OCI-LY7 (cell line): ENCODE results near the gene AFG3L2.

Source experiments
- EZH2phosphoT487 ChIP-seq: fragments of 200-600 bp; sonication (generic); IDR thresholded peaks from 2 replicates; pipeline ENCODE4 v1.6.1; 2018; ENCODE audit warnings: low read depth, borderline replicate concordance, mild to moderate bottlenecking, mixed run types, antibody characterized with exemption, low read length, moderate library complexity, mixed read lengths
- TF ChIP-seq, protein P1 (sequence below): fragments of 200-600 bp; sonication (generic); conservative IDR thresholded peaks from 2 replicates; pipeline ENCODE4 v1.5.1; 2014; ENCODE audit warnings: mild to moderate bottlenecking, antibody characterized with exemption, low read length, moderate library complexity, mixed read lengths

DNA sequence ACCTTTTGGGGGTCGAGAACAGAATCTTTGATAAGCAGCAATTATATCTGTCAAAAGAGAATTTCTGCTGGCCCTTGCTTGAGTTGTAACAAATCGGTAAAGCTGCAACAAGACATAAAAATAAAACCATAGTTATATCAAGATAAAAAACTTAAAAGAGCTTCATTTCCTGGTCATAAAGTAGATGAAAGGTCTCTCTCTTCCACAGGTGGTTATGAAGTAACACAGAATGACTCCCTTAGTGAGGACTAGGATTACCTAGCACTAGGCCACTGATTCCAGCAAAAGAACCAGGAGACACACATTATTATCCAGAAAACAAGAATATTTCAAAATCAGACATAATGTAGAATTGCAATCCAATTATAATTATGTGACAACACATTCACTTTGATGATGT is 5.4 kb downstream of the AFG3L2 start:
- TF ChIP-seq, protein P1, sequence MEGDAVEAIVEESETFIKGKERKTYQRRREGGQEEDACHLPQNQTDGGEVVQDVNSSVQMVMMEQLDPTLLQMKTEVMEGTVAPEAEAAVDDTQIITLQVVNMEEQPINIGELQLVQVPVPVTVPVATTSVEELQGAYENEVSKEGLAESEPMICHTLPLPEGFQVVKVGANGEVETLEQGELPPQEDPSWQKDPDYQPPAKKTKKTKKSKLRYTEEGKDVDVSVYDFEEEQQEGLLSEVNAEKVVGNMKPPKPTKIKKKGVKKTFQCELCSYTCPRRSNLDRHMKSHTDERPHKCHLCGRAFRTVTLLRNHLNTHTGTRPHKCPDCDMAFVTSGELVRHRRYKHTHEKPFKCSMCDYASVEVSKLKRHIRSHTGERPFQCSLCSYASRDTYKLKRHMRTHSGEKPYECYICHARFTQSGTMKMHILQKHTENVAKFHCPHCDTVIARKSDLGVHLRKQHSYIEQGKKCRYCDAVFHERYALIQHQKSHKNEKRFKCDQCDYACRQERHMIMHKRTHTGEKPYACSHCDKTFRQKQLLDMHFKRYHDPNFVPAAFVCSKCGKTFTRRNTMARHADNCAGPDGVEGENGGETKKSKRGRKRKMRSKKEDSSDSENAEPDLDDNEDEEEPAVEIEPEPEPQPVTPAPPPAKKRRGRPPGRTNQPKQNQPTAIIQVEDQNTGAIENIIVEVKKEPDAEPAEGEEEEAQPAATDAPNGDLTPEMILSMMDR, result no peak
- TF ChIP-seq EZH2phosphoT487, result no peak
